OCI-LY7 (cell line): Measurements from ENCODE around the gene MYOCD.

Source experiments
- EZH2phosphoT487 ChIP-seq: fragments of 200-600 bp; sonication (generic); IDR thresholded peaks from 2 replicates; pipeline ENCODE4 v1.6.1; 2018; ENCODE audit warnings: low read depth, borderline replicate concordance, mild to moderate bottlenecking, mixed run types, antibody characterized with exemption, low read length, moderate library complexity, mixed read lengths
- TF ChIP-seq, protein P1 (sequence below): fragments of 200-600 bp; sonication (generic); conservative IDR thresholded peaks from 2 replicates; pipeline ENCODE4 v1.5.1; 2014; ENCODE audit warnings: mild to moderate bottlenecking, antibody characterized with exemption, low read length, moderate library complexity, mixed read lengths

DNA sequence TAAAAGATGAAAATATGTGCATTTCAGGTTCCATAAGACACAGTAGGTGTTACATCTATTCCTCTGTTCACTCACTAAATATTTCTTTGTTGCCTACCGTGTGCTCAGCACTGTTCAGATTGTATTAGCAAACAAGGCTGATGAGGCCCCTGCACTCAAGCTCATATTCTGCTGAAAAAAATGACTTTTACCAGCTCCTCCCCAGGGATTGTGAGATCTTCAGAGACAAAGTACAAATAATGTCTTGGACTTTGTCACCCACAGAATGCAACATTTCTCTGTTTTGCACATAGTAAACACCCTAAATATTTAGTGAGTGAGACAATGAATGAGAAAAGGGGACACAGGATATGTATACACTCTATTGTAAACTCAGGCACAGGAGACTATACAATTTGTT is 21.9 kb upstream of the MYOCD start:
- TF ChIP-seq, protein P1, sequence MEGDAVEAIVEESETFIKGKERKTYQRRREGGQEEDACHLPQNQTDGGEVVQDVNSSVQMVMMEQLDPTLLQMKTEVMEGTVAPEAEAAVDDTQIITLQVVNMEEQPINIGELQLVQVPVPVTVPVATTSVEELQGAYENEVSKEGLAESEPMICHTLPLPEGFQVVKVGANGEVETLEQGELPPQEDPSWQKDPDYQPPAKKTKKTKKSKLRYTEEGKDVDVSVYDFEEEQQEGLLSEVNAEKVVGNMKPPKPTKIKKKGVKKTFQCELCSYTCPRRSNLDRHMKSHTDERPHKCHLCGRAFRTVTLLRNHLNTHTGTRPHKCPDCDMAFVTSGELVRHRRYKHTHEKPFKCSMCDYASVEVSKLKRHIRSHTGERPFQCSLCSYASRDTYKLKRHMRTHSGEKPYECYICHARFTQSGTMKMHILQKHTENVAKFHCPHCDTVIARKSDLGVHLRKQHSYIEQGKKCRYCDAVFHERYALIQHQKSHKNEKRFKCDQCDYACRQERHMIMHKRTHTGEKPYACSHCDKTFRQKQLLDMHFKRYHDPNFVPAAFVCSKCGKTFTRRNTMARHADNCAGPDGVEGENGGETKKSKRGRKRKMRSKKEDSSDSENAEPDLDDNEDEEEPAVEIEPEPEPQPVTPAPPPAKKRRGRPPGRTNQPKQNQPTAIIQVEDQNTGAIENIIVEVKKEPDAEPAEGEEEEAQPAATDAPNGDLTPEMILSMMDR: no peak
- no peak for TF ChIP-seq EZH2phosphoT487
